Stimulated activated CD8-positive, alpha-beta memory T cell treated with anti-CD3 and anti-CD28 coated beads, Interleukin-12 subunit alpha, Interleukin-12 subunit beta, amount 100 ng/mL, for 4 hours (primary cell): Measurements from ENCODE around the gene PNLIPRP1.

Experiments
- DNase-seq: peaks from one replicate; pipeline ENCODE4 v3.0.0-alpha.2; 2020; ENCODE audit warnings: low read depth

The PNLIPRP1 gene

DNA sequence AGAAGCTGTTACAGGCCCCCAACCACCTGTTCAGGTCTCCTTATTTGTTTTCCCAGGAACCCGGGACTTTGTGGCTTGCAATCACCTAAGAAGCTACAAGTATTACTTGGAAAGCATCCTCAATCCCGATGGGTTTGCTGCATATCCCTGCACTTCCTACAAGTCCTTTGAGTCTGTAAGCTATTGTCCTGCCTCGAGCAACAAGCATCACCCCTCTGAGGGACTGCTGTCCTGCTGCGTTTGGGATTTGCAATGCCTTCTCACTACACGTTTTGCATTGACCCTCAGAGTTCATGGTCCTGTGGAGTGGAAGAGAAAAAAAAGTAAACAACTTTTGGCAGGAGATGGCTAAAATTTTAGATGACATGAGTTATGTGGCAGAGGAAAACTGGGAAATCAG, 9.2 kb downstream of the PNLIPRP1 start:
- DNase-seq: no peak

GRCh38 chr10:116602648-116603400, 12.1 kb downstream of the PNLIPRP1 start:
- DNase-seq: no peak

DNA sequence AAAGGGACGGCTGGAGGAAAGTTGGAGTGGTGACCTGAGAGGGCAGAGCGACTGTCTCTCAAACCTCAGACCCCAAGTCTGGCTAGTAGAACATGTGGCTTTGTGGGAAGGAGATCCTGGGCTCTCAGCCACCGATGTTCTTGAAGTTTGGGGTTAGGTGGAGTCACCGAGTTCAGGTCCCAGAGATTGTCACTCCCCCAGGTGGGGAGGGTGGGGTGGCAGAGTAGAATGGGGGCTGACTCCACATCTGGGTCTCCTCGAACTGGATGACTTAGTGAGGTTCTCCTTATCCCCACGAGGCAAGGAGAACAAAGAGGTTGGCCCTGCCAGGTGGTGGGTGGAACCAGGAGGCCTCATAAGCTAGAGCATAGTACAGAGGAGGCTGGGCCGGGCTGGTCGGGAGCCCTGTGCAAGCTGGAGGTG, 15.3 kb downstream of the PNLIPRP1 start:
- no peak for DNase-seq

GRCh38 chr10:116607336-116607735, 16.6 kb downstream of the PNLIPRP1 start:
- no peak for DNase-seq

- no peak for DNase-seq
These were observed 18.2 kb downstream of the PNLIPRP1 start for GRCh38 chr10:116608686-116609594.

- no peak for DNase-seq
These were observed 19.8 kb downstream of the PNLIPRP1 start for GRCh38 chr10:116610443-116611152.

DNA sequence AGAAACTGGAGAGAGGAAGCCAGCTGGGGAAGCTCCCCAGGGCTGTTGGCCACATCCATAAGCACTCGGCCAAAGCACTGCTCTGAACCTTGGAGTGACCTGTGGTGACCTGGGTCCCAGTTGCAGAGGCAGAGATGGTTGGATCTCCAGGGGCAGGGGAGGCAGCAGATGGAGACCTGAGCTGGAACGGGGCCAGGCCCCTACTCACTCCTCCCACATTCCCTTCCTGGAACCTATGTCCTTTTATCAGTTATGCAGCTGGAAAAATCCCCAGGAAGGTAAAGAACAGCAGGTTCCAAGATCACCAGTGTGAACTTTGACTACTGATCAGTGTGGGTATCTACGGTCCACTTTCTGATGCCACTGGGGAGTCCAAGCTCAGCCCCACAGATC, 20.4 kb downstream of the PNLIPRP1 start:
- no peak for DNase-seq

- no peak for DNase-seq
These were observed 21.5 kb downstream of the PNLIPRP1 start for GRCh38 chr10:116612107-116612769.

GRCh38 chr10:116613471-116613870, 22.7 kb downstream of the PNLIPRP1 start:
- DNase-seq: no peak

- no peak for DNase-seq
These were observed 24.0 kb downstream of the PNLIPRP1 start for GRCh38 chr10:116614796-116615195.

DNA sequence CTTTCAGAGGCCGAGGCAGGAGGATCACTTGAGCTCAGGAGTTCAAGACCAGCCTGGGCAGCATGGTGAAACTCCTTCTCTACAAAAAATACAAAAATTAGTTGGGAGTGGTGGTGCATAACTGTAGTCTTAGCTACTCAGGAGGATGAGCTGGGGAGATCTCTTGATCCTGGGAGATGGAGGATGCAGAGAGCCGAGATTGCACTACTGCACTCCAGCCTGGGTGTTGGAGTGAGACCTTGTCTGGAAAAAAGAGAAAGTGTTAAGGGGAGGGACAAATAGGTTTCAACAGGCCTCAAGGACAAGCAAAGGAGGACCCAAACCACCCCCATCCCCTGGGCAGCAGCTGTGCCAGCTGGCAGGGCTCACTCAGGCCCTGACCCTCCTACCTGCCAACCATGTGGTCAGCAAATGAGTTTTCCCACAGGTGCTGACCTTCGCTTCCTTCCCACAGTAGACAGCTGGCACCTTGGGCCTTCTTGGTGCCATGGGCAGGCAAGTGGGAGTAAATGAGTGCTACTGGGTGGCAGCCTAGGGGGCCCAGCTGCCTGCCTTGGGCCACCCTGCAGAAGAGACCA, 24.5 kb downstream of the PNLIPRP1 start:
- no peak for DNase-seq

- DNase-seq: no peak
These were observed 30.0 kb downstream of the PNLIPRP1 start, which contains the start of gene PNLIPRP2 for GRCh38 chr10:116620423-116621400. Gene PNLIPRP2, plus strand, starts transcription at chr10:116620953.

DNA sequence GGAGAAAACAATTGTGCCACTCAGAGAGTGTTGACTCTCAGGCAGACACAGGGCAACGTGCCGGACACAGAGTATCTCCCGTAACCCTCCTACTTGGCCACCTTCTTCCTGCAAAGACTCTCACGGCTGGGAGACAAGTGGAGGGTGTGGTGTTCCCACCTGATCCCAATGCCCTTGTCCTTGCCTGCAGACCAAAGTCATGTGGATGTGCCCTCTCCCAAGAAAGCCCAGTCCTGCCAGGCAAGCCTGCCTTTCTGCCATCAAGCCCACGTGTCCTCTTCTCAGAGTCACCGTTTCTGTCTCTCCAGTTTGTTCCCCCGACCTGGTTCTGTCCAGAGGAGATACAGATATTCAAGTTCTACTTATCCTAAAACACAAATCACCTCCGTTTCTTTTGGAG, 30.7 kb downstream of the PNLIPRP1 start:
- DNase-seq: no peak

DNA sequence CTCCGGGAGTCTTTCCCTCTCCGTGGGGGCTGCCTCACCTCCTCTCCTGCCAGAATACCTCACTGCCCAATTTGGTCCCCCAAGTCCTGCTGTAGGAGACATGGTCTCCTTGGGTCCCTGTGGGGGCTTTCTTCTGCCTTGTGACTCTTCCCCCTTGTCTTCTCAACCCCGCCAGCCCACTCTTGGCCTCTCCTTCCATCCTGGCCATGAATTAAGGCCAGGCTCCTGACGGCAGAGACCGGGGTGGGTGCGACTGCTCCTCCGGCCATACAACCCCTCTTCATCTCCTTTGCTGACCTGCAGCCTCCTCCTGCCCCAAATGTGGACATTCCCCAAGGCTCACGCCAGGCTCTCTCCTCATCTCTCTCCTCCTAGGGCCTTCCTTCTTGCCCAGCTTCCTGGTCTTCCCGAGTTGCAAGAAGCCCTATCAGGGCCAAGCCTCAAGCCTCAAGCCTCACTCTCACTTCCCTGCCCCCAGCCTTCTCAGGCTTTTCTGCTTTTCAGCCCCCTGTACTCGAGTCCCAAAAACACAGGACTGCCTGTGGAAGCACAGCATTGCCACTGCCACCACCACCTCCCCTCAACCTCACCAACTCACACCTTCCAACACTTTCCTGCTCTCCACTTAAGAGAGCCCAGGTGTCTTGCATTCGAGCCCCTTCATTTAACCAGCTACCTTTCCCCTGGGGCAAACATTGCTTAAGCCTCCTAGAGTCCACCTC, 31.3 kb downstream of the PNLIPRP1 start:
- DNase-seq: no peak

GRCh38 chr10:116625845-116626244, 35.1 kb downstream of the PNLIPRP1 start:
- DNase-seq: no peak

- no peak for DNase-seq
These were observed 36.1 kb downstream of the PNLIPRP1 start for GRCh38 chr10:116626815-116627214.

DNA sequence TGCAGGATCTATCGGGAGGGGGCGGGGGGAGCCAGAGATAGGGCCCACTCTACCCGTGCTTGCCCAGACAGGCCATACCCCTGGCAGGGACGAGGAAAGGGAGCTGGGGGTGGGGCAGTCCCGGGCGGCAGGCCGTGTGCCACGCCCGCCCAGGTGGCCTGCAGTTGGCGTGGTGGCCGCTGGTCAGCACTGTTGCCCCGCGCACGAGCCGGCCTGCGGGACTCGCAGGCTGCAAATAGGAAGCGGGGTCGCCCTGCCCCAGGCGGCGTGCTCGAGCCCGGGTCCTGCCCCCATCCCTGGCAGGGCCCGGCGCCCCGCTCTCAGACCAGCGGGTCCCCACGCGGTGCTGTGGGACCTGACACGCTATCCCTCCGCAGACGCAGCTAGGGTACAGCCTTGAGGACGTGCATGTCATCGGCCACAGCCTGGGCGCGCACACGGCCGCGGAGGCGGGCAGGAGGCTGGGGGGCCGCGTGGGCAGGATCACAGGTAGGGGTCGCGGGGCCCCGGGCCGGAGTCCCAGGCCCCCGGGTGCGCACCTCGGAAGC, 36.7 kb downstream of the PNLIPRP1 start:
- DNase-seq: no peak

DNA sequence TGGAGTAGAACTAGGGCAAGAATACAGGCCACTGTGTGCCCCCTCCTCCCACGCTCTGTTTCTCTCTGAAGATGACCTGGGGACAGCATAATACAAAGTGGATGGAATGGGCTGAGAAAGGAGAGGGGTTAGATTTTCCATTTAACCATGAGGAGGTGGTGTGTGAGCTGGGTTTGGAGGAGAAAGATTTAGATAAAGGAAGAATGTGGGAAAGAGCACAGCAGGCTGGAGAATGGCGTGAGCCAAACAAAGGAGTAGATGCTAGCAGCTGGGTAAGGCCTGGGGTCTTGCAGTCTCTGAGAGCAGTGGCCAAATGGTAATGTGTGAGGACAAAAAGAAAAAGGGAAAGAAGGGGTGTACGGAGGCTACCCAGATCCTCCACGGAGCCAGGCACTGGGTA, 38.6 kb downstream of the PNLIPRP1 start:
- DNase-seq: no peak

DNA sequence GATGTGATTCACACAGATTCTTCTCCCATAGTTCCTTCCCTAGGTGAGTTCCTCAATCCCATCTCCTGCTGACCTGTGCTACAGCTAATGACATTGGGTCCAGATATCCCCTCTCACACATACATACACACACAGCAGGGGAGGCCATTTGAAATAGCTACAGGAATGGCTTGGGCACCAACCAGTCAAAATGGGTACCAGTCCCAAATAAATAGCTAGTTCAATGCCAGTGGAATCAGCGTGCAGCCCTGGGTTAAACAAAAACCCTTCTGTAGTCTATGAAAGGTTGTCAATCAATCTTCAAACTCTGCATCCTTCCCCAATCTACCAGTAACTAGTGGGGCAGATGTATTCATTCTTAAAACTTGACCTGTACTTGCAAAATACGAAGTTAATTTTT, 39.3 kb downstream of the PNLIPRP1 start:
- no peak for DNase-seq
